HG03457 (cell line): ENCODE measurements around the gene TMEM135.
"Not testable (repeated sequence)": the region's sequence is repeated elsewhere in the genome, so short reads cannot be mapped to it uniquely, and the experiment has no call there.

Experiments
- ATAC-seq: cut with Tn5 transposase; IDR thresholded peaks from one replicate; pipeline ENCODE4 v1.9.1; 2021; ENCODE audit warnings: moderate number of reproducible peaks; ENCODE audit not compliant: unreplicated experiment

The TMEM135 gene

DNA sequence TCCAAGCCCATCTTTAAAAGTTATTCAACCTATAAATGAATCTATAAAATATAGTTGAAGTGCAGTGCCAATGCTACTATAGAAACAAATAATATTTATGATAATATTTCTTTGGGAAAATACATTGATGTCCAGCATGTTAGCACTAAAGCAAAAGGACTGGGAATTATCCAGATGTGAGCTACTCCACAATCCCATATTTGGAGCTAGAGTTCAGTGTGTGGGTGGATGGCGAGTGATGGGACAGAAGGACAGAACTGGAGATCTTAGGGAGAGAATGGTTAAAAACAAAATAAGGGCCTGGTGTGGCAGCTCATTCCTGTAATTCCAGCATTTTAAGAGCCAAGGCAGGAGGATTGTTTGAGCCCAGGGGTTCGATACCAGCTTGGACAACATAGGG is 216.8 kb downstream of the TMEM135 start:
- ATAC-seq = no peak

DNA sequence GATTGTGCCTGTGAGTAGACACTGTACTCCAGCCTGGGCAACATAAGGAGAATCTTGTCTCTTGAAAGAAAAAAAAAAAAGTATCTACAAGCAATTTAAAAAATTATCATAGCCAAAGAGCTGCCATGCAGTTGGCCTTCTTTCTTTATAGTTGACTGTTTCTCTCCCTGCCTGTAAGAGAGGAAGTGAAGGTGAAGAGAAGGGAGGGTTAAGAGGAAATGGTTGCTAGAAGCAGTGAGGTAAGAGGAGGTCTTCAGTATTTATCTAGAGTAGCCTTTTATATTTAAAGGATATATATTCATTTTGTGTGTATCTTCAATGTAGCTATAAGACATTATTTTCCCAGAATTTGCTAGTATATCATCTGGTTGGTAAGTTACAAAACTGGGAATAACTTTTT is 217.9 kb downstream of the TMEM135 start:
- ATAC-seq = no peak

DNA sequence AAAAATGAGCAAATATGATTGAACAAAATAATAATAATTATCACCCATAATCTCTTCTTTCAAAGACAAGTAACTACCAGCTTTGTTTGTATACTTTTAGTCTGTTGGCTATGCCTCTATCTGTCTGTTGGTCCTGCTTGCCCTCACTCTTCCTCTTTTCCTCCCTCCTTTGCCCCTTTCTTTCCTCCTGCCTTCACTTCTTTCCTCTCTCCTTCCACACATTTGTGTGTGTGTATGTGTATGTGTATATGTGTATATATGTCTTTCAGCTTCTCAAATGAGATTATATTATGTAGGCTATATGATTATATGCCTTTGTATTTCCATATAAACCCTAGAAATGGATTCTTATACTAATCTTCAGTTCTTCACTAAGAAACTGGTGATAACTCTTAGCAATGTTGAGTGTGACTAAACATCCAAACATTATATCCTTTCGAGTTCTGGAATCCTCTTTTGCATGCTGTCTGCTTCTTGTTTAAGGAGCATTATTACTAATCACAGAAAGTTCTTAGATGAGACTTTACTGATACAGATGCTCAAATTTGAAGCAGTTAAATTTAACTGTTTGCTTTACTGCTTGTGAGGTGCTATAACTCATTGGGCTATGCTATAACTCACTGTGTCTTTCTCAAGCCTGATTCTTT is 219.1 kb downstream of the TMEM135 start:
- ATAC-seq = no peak

DNA sequence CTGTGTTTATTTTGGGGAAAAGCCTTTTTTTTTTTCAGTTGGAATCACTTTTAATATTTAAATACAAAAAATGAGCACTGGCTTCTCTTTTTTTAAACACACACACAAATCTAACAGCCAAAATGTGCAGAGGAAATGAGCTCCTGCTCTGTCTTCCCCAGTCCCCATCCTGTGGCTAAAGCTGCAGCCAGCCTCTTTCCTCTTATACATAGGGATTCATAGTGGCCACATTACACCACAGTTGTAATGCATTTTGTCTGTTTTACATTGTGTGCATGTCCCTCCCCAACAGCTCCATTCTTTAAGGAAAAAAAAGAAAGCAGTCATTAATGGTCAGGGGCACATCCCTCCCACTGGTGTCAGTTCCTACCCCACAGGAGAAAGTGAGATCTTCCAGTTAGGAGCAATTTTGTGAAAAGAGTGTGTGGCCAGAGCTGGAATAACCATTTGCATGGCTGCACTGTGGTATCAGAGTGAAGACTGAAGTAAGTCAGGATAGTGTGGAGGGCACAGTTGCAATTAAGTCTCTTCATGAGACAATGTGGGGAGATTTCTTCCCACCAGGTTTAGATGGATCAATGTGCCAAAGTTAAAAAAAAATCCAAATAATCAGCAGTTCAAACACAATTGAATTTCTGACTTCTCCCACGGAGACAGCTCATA is 220.6 kb downstream of the TMEM135 start:
- ATAC-seq = no peak

DNA sequence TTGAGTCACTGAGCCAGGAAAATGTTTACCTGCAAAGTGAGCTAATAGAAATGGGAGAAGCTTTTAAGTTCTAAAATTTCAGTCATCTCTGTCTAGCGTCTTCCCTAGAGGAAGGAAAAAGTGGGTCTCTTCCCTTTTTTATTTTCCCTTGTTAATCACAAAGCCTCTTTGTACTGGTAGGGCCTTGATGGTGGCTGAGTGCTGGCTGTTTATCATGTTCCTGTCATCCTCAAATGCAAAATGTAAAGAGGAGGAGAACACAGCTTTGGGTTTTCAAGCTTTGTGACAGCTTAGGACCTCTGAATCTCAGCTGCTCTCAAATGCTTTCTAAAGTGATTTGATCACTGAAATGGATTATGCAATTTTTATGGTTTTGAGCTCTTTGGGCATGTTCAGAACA is 222.0 kb downstream of the TMEM135 start:
- no peak for ATAC-seq

DNA sequence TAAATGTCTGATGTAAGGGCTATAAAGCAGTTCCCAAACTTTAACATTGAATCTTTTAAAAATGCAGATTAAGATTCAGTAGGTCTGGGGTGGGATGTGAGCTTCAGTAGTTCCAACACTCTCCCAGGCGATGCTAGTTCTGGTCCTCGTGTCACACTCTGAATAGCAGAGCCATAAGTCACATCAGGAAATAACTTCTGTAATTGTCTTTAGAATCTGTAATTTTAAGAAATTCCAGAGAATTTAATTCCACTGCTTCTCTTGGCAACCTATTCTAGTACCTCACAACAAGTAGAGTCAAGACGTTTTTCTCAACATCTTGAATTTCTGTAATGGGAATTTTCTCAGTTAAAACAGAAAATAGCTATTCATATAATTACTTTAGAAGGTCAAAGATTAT is 223.1 kb downstream of the TMEM135 start:
- ATAC-seq = no peak

DNA sequence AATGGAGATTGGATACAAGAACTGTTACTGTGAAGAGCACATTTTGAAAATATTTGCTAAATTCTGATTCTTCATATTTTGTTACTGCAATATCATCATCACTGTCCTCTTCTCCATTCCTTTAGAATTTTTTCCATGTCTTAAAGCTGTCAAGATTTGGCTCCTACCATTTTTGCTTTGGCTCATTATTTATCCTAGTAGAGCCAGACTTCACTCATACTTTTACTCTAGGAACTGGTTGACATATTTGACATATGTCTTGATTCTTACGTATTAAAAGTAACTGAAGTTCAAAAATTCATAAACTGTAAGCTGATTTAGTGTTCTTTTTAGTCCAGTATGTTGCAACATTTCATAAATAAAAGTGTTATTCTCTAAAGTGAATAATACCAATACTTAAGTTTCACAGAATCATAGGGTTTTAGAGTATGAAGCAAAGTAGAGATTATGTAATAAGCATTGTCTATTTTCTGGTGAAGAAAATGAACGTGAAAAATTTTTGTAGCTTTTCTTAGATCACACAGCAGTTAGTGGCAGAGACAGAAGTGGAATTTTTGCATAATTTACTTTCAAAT is 225.6 kb downstream of the TMEM135 start:
- ATAC-seq = no peak

DNA sequence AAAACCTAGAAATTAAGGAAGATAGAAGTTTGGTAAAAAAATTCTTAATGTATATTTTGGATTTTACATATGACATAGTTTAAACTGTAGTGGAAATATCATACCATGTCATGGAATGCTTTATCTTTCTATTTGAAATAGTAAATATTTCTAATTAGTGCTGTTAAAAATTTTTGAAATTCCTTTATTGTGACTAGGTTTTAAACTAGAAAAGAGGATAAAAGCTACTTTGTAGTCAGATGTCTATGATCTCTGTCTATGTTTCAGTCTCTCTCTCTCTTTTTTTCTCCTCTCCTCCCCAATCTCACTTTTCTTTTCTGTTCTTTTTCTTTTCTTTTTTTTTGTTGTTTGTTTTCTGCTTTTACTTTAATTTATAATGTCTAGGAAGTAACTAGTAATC is 226.2 kb downstream of the TMEM135 start:
- ATAC-seq = no peak

DNA sequence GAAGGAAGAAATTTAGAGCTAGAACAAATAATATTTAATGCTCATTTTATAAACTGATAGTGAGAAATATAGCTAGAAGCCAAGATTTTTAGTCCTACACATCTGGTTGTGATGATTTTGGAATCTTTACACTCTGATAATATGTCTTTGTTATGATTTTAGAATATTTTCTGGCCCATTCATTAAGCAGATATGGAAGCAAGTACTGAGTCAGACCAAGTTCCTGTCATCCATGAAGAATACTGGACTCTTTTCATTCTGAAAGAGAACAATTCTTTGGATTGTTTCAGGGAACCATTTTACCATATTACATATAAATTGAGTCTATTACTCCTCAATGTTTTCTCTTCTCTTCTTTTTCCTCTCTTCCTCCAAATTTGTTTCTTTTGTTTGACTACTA is 227.4 kb downstream of the TMEM135 start:
- ATAC-seq = no peak

DNA sequence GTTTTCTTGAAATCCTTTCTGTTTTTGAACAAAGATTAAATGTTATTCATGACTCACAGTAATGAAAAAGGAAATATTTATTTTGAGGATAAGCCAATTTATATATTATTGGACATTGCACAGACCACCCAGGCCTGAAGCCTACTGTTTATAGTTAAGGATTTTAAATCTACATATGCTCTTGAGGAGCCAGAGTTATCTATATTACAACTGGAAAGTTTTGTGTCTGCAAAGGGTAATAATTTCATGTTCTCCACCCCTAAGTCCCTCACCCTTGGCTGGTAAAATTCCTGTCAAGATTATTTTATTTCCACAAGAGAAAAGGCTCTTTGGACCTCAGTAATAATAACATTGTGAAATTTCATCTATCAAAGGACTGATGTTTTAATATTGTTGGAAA is 228.2 kb downstream of the TMEM135 start:
- ATAC-seq = no peak

DNA sequence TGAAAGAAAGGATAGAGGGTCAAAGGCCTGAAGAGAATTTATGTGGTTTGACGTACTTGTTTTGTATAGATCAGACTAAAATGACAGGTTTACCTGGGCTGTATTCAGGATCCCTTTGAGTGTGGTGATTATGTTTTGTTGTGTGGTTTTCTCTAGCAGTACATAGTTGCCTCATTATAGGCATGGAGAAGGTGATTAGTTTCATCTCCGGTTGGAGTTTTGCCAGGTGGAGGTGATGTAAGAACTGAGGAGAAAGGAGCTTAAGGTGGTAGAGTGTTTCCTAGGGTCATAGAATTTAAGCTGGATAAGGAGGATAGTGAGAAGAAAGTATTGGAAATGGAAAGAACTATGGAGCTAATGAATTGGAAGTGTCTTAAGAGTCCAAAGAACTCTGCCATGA is 229.0 kb downstream of the TMEM135 start:
- ATAC-seq = no peak

DNA sequence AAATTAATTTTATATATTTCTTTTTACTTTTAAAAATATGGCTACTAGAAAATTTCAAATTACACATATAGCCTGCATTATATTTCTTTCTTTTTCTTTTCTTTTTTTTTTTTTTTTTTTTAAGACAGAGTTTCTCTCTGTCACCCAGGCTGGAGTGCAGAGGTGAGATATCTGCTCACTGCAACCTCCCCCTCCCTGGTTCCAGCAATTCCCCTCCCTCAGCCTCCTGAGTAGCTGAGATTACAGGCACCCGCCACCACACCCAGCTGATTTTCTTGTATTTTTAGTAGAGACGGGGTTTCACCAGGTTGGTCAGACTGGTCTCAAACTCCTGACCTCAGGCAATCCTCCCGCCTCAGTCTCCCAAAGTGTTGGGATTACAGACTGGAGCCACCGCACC is 234.2 kb downstream of the TMEM135 start:
- not testable (repeated sequence) for ATAC-seq

DNA sequence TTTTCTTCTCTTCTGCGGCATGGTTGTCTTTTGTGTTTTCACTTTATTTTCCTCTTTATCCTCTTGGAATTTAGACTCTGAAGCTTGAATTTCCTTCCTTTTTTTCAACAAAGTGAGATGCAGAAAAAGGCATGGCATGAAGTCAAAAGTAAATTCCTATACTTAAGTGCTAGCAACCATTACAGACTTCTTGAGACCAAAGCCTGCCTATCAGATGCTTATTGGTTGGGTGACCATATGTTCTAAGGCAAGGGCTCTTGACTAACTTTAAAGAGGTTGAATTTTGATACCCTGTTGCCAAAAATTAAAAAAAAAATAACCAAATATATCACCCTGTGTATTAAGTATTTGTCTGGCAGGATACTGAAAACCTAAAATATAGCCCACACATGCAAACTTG is 237.4 kb downstream of the TMEM135 start:
- ATAC-seq = no peak

DNA sequence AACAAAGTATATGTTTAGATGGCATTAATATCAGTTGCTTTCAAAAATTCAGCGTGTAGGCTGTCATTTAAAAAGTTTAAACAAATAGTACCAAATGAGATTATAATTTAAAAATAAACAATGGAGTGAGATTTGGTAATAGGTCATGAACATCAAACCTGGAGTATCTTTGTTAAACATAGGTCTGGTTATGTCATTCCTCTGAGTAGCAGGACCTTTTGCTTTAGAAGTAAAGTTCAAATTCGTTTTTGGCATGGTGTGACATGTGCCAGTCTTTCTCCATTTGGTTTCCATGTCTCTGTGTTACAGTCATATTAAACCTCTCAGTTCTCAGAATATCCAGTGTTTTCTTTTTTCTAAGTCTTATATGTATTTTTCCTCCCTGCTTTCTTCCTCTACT is 242.4 kb downstream of the TMEM135 start:
- no peak for ATAC-seq

DNA sequence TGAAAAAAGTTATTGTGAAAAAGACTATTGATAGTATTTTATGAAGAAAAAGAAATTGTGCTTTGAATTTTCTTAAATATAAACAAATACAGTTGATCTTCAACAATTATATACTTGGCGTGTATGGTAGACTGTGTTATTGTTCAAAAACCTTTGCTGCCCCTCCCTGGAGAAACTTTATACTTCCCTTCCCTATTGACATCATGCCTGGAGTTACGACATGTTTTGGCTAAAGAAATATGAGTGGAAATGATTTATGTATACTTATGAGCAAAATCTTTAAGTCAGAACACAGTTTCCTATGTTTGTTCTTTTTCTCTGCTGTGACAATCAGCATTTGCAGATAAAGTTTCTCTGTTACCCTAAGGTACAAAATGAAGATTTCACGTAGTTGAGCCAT is 243.8 kb downstream of the TMEM135 start:
- no peak for ATAC-seq

DNA sequence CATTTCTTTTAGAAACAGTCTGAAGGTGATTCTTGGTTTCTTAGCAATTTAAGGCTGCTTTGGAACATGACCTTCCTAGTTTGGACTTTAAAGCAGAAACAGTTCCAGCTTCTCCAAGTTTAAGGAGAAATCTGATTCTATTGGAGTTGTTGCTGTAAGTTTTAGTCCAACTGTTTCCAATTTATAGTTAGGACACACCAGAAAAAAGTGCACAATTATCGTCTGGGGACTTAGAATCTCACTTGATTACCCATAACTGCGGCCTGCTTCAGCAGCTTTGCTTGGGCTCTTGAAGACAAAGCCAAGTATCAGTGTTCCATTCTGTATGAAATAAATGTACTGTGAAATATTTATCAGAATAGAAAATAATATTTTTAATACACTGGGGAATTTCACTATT is 246.6 kb downstream of the TMEM135 start:
- ATAC-seq = no peak

DNA sequence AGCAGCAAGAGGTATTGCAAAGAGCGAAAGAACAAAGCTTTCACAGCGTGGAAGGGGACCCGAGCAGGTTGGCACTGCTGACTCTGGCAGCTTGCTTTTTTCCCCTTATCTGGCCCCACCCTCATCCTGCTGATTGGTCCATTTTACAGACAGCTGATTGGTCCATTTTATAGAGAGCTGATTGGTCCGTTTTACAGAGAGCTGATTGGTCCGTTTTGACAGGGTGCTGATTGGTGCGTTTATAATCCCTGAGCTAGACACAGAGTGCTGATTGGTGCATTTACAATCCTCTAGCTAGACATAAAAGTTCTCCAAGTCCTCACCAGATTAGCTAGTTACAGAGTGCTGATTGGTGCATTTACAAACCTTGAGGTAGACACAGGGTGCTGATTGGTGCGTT is 247.9 kb downstream of the TMEM135 start:
- not testable (repeated sequence) for ATAC-seq

DNA sequence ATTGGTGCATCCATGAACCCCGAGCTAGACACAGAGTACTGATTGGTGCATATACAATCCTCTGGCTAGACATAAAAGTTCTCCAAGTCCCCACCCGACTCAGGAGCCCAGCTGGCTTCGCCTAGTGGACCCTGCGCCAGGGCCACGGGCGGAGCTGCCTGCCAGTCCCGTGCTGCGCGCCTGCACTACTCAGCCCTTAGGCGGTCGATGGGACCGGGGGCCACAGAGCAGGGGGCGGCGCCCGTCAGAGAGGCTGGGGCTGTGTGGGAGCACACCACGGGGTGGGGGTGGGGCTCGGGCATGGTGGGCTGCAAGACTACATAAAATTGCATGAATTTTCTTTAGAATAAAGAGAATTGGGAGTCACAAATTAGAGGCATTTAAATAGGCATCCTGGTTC is 248.6 kb downstream of the TMEM135 start:
- ATAC-seq = no peak

DNA sequence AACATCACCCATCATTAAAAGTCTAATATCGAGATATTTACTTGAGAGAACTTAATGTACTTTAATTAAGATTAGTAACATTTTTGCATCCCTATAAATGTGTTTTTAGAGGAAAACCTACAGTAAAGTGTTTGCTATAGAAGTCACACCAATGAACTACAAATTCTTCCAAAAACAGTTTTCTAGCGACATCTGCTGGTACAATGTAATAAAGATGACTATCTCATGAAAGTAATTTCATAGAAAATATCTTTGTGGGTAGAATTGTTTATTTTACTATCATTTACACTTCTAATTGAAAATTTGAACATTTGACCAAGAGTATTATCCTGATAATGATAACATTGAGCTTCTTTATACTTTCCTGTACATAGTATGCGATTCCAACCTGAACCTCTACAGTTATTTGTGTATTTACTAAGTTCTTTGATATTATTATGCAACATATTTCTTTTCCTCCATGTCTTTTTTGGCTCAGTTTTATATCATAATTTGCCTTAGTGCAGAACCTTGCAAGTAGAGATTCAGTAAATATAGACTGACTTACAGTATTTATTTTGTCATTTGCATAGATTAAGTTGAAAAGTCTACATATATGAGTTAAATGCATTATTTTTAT is 252.7 kb downstream of the TMEM135 start:
- ATAC-seq = no peak

DNA sequence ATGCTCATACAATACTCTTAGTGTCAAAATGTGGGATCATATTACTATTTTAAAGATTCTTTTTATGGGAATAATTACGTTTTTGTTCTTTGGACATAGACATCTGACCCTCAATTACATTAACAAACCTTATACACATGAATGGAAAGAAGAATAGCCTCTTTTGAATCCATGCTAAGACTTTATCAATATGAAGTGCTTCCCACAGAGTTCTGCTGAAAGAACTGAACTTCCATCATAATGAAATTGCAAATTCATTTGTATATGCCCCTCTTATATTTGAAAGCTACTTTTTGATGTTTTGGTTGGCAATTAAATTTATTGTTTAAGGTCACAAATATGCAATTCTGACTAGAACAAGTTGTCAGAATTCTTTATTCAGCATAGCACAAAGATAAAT is 254.9 kb downstream of the TMEM135 start:
- ATAC-seq = no peak

DNA sequence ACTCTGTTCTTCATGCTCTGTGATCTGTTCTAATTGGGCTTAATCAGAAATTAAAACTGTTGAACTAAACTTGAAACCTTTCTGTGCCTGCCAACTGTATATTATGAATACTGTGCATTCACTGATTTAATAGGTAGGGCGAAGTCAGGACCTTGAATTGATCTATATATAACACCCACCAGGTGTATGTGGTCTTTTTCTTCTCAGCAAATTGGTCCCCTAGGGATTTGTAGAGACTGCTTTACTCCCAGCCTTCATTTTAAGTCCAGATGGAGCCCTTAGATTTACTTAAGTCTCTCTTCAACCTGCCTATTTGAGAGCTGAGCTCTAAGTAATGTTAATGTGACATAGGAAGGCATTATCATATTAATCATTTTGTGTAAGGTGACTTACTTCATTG is 257.5 kb downstream of the TMEM135 start:
- ATAC-seq = no peak

DNA sequence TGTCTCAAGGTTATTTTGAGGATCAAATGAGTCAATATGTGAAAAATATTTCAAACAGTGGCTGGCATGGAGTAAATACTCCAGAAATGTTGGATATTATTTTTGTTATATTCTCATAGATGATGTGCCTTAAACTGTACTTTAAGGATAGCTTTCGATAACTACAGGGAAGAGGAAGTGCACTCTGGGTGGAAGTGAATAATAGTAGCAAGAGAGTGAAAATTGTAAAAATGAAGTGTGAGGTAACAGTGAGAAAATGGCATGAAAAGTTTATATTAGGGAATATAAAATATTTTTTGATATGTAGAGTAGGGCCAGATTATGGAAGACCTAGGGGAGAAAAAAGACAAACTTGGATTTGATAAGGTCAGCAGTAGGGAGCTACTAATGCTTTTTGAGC is 258.9 kb downstream of the TMEM135 start:
- ATAC-seq = no peak
